K562 (cell line): ENCODE data around the gene DHX40. TPM values are rescaled to one million over a fixed set of nuclear protein-coding genes. Genes with fewer than 3 reads are reported as not detected.

Experiments used
- ATAC-seq: fragments of 200-7000 bp; cut with Tn5 transposase; 3 replicates; pipeline ENCODE4 v1.9.1; 2020; ENCODE audit warnings: moderate library complexity
- BruUV-seq: library from RNA; stranded (reverse); fragments of 400-500 nt; replicated peaks from 2 replicates; lab custom pipeline; 2021; lab: Mats Ljungman, UMichigan
- CTCF ChIA-PET: fragments of 300-600 bp; formaldehyde crosslinking; extraction: SDS; loops from one replicate; lab custom pipeline; 2021; ENCODE audit warnings: low intra/inter-chr PET ratio; lab: Yijun Ruan, JAX
- POLR2A ChIA-PET: fragments of 300-600, 350-650 bp; sonication (Branson Sonifier 250); formaldehyde crosslinking; extraction: SDS; loops from one replicate; lab custom pipeline; 2021; ENCODE audit warnings: antibody characterized with exemption, inconsistent platforms; lab: Yijun Ruan, JAX
- DNase-seq, 4 experiments: peaks; one replicate each; pipeline versions ENCODE4 v3.0.0 to v3.0.0-alpha.2; 2011 to 2018; ENCODE audit warnings: low spot score in 3 of 4, mixed read lengths in 3 of 4; ENCODE audit errors: extremely low read depth in 1 of 4
- FAIRE-seq: peaks from 2 replicates; lab custom pipeline; 2011; peaks lifted over from hg19 to GRCh38; lab: Jason Lieb, UNC
- H2AFZ ChIP-seq: 2 replicates; pipeline ENCODE4 v1.6.0; 2011; ENCODE audit warnings: low read depth, low read length, control low read depth, inconsistent platforms
- H3K27ac ChIP-seq: fragments of 200-600 bp; 3 replicates; pipeline ENCODE4 v1.8.0; 2011; ENCODE audit warnings: low read depth, mild to moderate bottlenecking, control low read depth, inconsistent platforms, low read length, moderate library complexity, mixed read lengths; ENCODE audit errors: extremely low read depth
- H3K27me3 ChIP-seq, 2 experiments: fragments of 300-600 bp in 1 of 2; 2 replicates in 1 of 2; 3 replicates in 1 of 2; pipeline versions ENCODE4 v1.6.0 to v1.8.0; 2011; ENCODE audit warnings: inconsistent platforms in 2 of 2, low read length in 2 of 2, mild to moderate bottlenecking in 1 of 2, mixed read lengths in 1 of 2, moderate library complexity in 1 of 2; ENCODE audit not compliant: control insufficient read depth in 2 of 2, insufficient read depth in 2 of 2
- H3K36me3 ChIP-seq: fragments of 300-600 bp; 3 replicates; pipeline ENCODE4 v1.8.0; 2011; ENCODE audit warnings: mild to moderate bottlenecking, low read length, inconsistent platforms; ENCODE audit not compliant: control insufficient read depth, insufficient read depth
- H3K4me1 ChIP-seq, 2 experiments: fragments of 200-600 bp in 1 of 2; replicated peaks in 1 of 2; 2 replicates in 1 of 2; 3 replicates in 1 of 2; pipeline versions ENCODE4 v1.5.1 to v1.8.0; 2011; ENCODE audit warnings: inconsistent platforms in 2 of 2, low read length in 2 of 2, mild to moderate bottlenecking in 1 of 2, mixed read lengths in 1 of 2, moderate library complexity in 1 of 2; ENCODE audit not compliant: control insufficient read depth in 2 of 2, insufficient read depth in 2 of 2
- H3K4me2 ChIP-seq: 2 replicates; pipeline ENCODE4 v1.6.1; 2011; ENCODE audit warnings: low read length, control low read depth, inconsistent platforms, mixed read lengths; ENCODE audit not compliant: insufficient read depth
- H3K4me3 ChIP-seq: fragments of 200-600 bp; sonication (generic), shearing (Covaris generic); 2 replicates; pipeline ENCODE4 v1.5.1; 2016; ENCODE audit warnings: control low read depth, inconsistent platforms
- H3K79me2 ChIP-seq: fragments of 200-600 bp; 3 replicates; pipeline ENCODE4 v1.8.0; 2011; ENCODE audit warnings: low read length, inconsistent platforms; ENCODE audit not compliant: control insufficient read depth, insufficient read depth
- H3K9ac ChIP-seq, 2 experiments: 2 replicates each; pipeline versions ENCODE4 v1.6.0 to v1.6.1; 2011; ENCODE audit warnings: low read depth in 2 of 2, low read length in 2 of 2, control low read depth in 1 of 2, inconsistent platforms in 1 of 2, mild to moderate bottlenecking in 1 of 2, mixed read lengths in 1 of 2; ENCODE audit not compliant: insufficient read depth in 1 of 2
- H3K9me1 ChIP-seq: one replicate; pipeline ENCODE4 v1.6.0; 2011; ENCODE audit warnings: inconsistent platforms, mild to moderate bottlenecking, low read length, moderate library complexity; ENCODE audit not compliant: control insufficient read depth, insufficient read depth
- H3K9me3 ChIP-seq: replicated peaks from 2 replicates; pipeline ENCODE4 v1.5.1; 2011; ENCODE audit warnings: low read depth, low read length, inconsistent platforms; ENCODE audit not compliant: control insufficient read depth, insufficient read depth
- H4K20me1 ChIP-seq: replicated peaks from 2 replicates; pipeline ENCODE4 v1.6.1; 2011; ENCODE audit warnings: low read length, inconsistent platforms, mixed read lengths; ENCODE audit not compliant: control insufficient read depth, insufficient read depth
- CAMTA2 ChIP-seq: fragments of 250-450 bp; sonication (Bioruptor Pico); conservative IDR thresholded peaks from 2 replicates; pipeline ENCODE4 v1.5.1; 2022
- CBX1 ChIP-seq: sonication (generic); IDR thresholded peaks from 2 replicates; pipeline ENCODE4 v1.6.1; 2016; ENCODE audit warnings: antibody characterized with exemption, low read depth, mild to moderate bottlenecking
- CEBPB ChIP-seq: fragments of 450-650 bp; IDR thresholded peaks from 2 replicates; pipeline ENCODE4 v1.6.1; 2016; ENCODE audit warnings: missing genetic modification characterization, missing compliant biosample characterization
- ELF4 ChIP-seq: fragments of 450-650 bp; formaldehyde crosslinking; IDR thresholded peaks from 2 replicates; pipeline ENCODE4 v1.4.0; 2022; ENCODE audit warnings: missing genetic modification characterization
- ESRRB ChIP-seq: fragments of 250-450 bp; sonication (Bioruptor Pico); IDR thresholded peaks from 2 replicates; pipeline ENCODE4 v1.5.0; 2020; ENCODE audit warnings: mild to moderate bottlenecking, moderate library complexity, borderline replicate concordance
- ETV1 ChIP-seq: fragments of 450-650 bp; conservative IDR thresholded peaks from 2 replicates; pipeline ENCODE4 v1.6.1; 2016; ENCODE audit warnings: missing genetic modification characterization, control low read depth, low read depth, missing compliant biosample characterization
- GTF2E2 ChIP-seq: fragments of 200-800 bp; sonication (Bioruptor generic); IDR thresholded peaks from 2 replicates; pipeline ENCODE4 v1.6.1; 2016; ENCODE audit warnings: missing genetic modification characterization, missing compliant biosample characterization
- HNRNPL ChIP-seq: fragments of 200-400 bp; formaldehyde crosslinking; IDR thresholded peaks from 2 replicates; pipeline ENCODE4 v1.6.1; 2017; ENCODE audit warnings: low read depth, mild to moderate bottlenecking, low read length
- KLF6 ChIP-seq: fragments of 250-450 bp; sonication (Bioruptor Pico); IDR thresholded peaks from 2 replicates; pipeline ENCODE4 v1.4.0; 2020; ENCODE audit warnings: mild to moderate bottlenecking, moderate library complexity, borderline replicate concordance
- NR2C1 ChIP-seq, 2 experiments: fragments of 450-650 bp; IDR thresholded peaks; 2 replicates each; pipeline ENCODE4 v1.6.1; 2017; ENCODE audit warnings: mild to moderate bottlenecking in 2 of 2, antibody characterized with exemption in 1 of 2, inconsistent platforms in 1 of 2, missing compliant biosample characterization in 1 of 2, missing genetic modification characterization in 1 of 2
- SOX6 ChIP-seq: fragments of 450-650 bp; IDR thresholded peaks from 2 replicates; pipeline ENCODE4 v1.6.1; 2014; ENCODE audit warnings: mild to moderate bottlenecking
- TCF3 ChIP-seq: sonication (generic); formaldehyde crosslinking; IDR thresholded peaks from 2 replicates; pipeline ENCODE4 v1.4.0; 2020; ENCODE audit warnings: mild to moderate bottlenecking, missing genetic modification reagents
- ZNF311 ChIP-seq: fragments of 250-450 bp; sonication (Bioruptor Pico); IDR thresholded peaks from 2 replicates; pipeline ENCODE4 v1.4.0; 2020; ENCODE audit warnings: mild to moderate bottlenecking, moderate library complexity
- WGBS: fragments of 100-300 bp; shearing (Covaris generic); methylation state at CpG from one replicate; pipeline ENCODE4 v1.1.6; 2016; ENCODE audit warnings: low coverage, mixed read lengths; ENCODE audit not compliant: insufficient coverage; ENCODE audit errors: missing lambda C conversion rate; 5-methylcytosine and 5-hydroxymethylcytosine counted together
- in situ Hi-C: fragments of 300-500 bp; cut with MboI; formaldehyde crosslinking; loops from 4 replicates; pipeline ENCODE4 v1.15.0; 2018; ENCODE audit warnings: inconsistent platforms, mixed read lengths
- intact Hi-C: fragments of 100-400 bp; cut with micrococcal nuclease; formaldehyde crosslinking; loops from 2 replicates; pipeline ENCODE4 v1.14.2; 2022
- polyA plus RNA-seq, 8 experiments: library from polyadenylated mRNA; depleted of rRNA in 4 of 8; stranded (reverse) in 5 of 8; unstranded in 3 of 8; fragments of >200 nt; fragmentation: Nextera tagmentation in 2 of 8; fragmentation: Illumina TruSeq in 1 of 8; extraction: Ambion mirVana in 2 of 8; extraction: Trizol in 1 of 8; gene quantifications; 2 replicates each; pipeline versions ENCODE4 v1.2.1 to v1.2.3, GENCODE V29; 2011 to 2014; ENCODE audit warnings: inconsistent platforms in 1 of 8, missing spikeins in 1 of 8
- total RNA-seq, 7 experiments: library from RNA; depleted of rRNA in 6 of 7; stranded (reverse); fragments of >200 nt in 6 of 7; fragmentation: Illumina TruSeq in 2 of 7; extraction: Trizol in 2 of 7; gene quantifications; 2 replicates each; pipeline versions ENCODE4 v1.2.1 to v1.2.3, GENCODE V29; 2011 to 2021; ENCODE audit warnings: low replicate concordance in 1 of 7
- TF ChIP-seq, protein P1 (sequence below): sonication (generic); formaldehyde crosslinking; IDR thresholded peaks from 2 replicates; pipeline ENCODE4 v1.8.0; 2022; ENCODE audit warnings: mild to moderate bottlenecking, missing genetic modification reagents
- TF ChIP-seq, protein P2 (sequence below): fragments of 450-650 bp; IDR thresholded peaks from 2 replicates; pipeline ENCODE4 v1.6.1; 2014; ENCODE audit warnings: low read depth, mild to moderate bottlenecking, moderate library complexity, borderline replicate concordance

DHX40 gene
- total and polyA plus RNA-seq, 9 of the 15 experiments (the other 6 are each of a cell fraction or from before 2014, with no cell fraction given), result 7.2 to 38.6 (median 18.7) TPM

DNA sequence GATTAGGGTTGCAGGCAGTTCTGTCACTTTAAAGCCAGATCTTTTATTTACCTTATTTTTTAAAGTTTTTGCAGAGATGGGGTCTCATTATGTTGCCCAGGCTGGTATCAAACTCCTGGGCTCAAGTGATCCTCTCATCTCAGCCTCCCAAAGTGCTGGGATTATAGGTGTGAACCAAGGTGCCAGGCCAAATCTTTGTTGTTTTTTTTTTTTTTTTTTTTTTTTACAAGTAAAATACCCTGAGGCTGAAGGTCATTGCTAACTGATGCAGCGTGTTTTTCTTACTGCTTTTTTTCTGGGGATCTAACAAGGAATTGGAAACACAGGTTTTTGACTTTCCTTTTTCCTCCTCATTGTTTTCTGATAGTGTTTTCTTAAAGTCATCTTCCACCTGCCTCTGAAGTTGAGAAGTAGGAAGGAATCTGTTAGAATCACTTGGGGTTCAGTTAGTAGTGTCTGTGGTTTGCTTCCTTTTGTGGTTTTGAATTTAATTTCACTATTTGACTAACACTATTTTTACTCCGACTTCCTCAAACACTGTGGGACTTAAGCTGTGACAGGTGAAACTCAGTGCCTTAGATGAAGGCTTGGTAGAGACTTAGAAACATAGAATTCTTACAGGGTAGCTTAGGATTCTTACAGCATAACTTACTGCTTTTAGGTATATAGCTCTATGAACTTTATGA lies 76.5 kb downstream of the DHX40 start:
- BruUV-seq, result no TSS peak
- CTCF ChIA-PET, result no interaction called here
- intact Hi-C loops, result no loop called here

DNA sequence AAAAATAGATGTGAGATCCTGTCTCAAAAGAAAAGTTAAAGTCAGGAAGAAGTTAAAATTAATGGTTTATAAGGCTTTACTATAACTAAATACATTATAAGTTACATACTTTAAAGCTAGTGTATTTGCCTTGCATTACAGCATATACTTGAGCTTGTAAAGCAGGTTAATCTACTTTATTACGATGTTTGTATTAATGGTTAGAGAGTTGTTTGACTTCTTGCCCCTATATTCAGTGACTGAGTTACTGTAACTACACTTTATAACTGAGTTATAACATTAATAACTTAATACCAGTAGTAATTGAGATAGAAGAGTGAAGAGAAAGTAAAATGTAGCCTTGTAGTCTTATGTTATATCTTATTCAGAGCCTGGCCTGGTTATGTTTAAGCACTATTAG lies 77.2 kb downstream of the DHX40 start:
- no peak overlapping the region for H2AFZ ChIP-seq
- in situ Hi-C loops, result loop anchor here (10.0 kb wide), 1 partner anchor 338 kb away; no protein-coding TSS in a partner anchor
- H3K27ac ChIP-seq, result no peak overlapping the region
- FAIRE-seq (no peak), DNase-seq (no peak), ATAC-seq (no peak)
- H3K4me1 ChIP-seq, result peaks cover 3 to 7% of the 10 kb centered on the region in 2 experiments; a peak in 4 of 5 replicates
- BruUV-seq, result no TSS peak
- peaks cover 56% of the 10 kb centered on the region for H3K36me3 ChIP-seq
- peaks cover 21% of the 10 kb centered on the region for H4K20me1 ChIP-seq
- H3K9me3 ChIP-seq, result no peaks in the 10 kb centered on the region
- WGBS, result 100% methylated on average over 1 of the region's 1 CpG
- intact Hi-C loops, result no loop called here
- POLR2A ChIA-PET, result interaction anchor here (0.8 to 1.6 kb wide), 5 partner anchors 9 to 30 kb away, joined by 3 to 4 read pairs (median 3); partner anchors contain the start of gene CLTC
- H3K4me3 ChIP-seq, result no peak overlapping the region
- peaks cover 97% of the 10 kb centered on the region for H3K79me2 ChIP-seq
- CTCF ChIA-PET, result no interaction called here
- no peak overlapping the region for H3K4me2 ChIP-seq
- H3K9ac ChIP-seq, result no peak overlapping the region
- H3K9me1 ChIP-seq, result no peaks in the 10 kb centered on the region
- no peaks in the 10 kb centered on the region for H3K27me3 ChIP-seq
- no peak for TF ChIP-seq CEBPB (tag)
- TF ChIP-seq KLF6 (CRISPR knock-in tag), result no peak
- TF ChIP-seq TCF3 (CRISPR knock-in tag), result no peak
- TF ChIP-seq CAMTA2 (CRISPR knock-in tag), result no peak
- TF ChIP-seq GTF2E2, result no peak
- TF ChIP-seq, protein P1, sequence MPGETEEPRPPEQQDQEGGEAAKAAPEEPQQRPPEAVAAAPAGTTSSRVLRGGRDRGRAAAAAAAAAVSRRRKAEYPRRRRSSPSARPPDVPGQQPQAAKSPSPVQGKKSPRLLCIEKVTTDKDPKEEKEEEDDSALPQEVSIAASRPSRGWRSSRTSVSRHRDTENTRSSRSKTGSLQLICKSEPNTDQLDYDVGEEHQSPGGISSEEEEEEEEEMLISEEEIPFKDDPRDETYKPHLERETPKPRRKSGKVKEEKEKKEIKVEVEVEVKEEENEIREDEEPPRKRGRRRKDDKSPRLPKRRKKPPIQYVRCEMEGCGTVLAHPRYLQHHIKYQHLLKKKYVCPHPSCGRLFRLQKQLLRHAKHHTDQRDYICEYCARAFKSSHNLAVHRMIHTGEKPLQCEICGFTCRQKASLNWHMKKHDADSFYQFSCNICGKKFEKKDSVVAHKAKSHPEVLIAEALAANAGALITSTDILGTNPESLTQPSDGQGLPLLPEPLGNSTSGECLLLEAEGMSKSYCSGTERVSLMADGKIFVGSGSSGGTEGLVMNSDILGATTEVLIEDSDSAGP, result no peak
- no peak for TF ChIP-seq ESRRB (CRISPR knock-in tag)
- TF ChIP-seq, protein P2, sequence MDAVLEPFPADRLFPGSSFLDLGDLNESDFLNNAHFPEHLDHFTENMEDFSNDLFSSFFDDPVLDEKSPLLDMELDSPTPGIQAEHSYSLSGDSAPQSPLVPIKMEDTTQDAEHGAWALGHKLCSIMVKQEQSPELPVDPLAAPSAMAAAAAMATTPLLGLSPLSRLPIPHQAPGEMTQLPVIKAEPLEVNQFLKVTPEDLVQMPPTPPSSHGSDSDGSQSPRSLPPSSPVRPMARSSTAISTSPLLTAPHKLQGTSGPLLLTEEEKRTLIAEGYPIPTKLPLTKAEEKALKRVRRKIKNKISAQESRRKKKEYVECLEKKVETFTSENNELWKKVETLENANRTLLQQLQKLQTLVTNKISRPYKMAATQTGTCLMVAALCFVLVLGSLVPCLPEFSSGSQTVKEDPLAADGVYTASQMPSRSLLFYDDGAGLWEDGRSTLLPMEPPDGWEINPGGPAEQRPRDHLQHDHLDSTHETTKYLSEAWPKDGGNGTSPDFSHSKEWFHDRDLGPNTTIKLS, result no peak
- no peak for TF ChIP-seq NR2C1 (IDR thresholded peaks at IDR 0.05)
- no peak for TF ChIP-seq NR2C1 (tag; IDR thresholded peaks at IDR 0.05)
- no peak for TF ChIP-seq ZNF311 (CRISPR knock-in tag)

More for the DNA sequence above, 76.5 kb downstream of the DHX40 start:
- Histone ChIP-seq H3K9me3 (no peaks in the 10 kb centered on the region), H3K27me3 (no peaks in the 10 kb centered on the region), H2AFZ (no peak overlapping the region), H3K27ac (no peak overlapping the region), H4K20me1 (peaks cover 21% of the 10 kb centered on the region), H3K4me1 (peaks cover 3 to 7% of the 10 kb centered on the region in 2 experiments), H3K4me2 (no peak overlapping the region), H3K4me3 (no peak overlapping the region), H3K36me3 (peaks cover 50% of the 10 kb centered on the region), H3K9me1 (no peaks in the 10 kb centered on the region), H3K79me2 (peaks cover 97% of the 10 kb centered on the region), H3K9ac (no peak overlapping the region)
- WGBS, result 65% methylated on average over 2 of the region's 2 CpGs
- TF ChIP-seq CBX1 (no peak), ELF4 (CRISPR knock-in tag) (no peak), HNRNPL (no peak), SOX6 (no peak), ETV1 (tag) (no peak)
- ATAC-seq (0 out of 3 replicates have a peak, but pooled peaks have one; percentile 17), FAIRE-seq (no peak), DNase-seq (no peak)
- in situ Hi-C loops, result loop anchor here (10.0 kb wide), 1 partner anchor 337 kb away; no protein-coding TSS in a partner anchor
- POLR2A ChIA-PET, result interaction anchor here (0.8 to 0.9 kb wide), 3 partner anchors 8 to 29 kb away, joined by 3 to 4 read pairs (median 3); partner anchors contain the start of gene CLTC
